Colonic mucosa (tissue), 4 donors: ENCODE results near the gene UBE2R2. TPM values are rescaled to one million over a fixed set of nuclear protein-coding genes. Genes with fewer than 3 reads are reported as not detected.
A peak's percentile ranks its signal among the peaks of the same experiment; 100 is the strongest.

Experiments
- DNase-seq: peaks from one replicate; pipeline ENCODE4 v3.0.0-alpha.2; 2020
- H3K27ac ChIP-seq: fragments of 200-600 bp; one replicate; pipeline ENCODE4 v1.8.0; 2021
- H3K27me3 ChIP-seq: fragments of 200-600 bp; one replicate; pipeline ENCODE4 v1.8.0; 2021
- H3K36me3 ChIP-seq: fragments of 200-600 bp; one replicate; pipeline ENCODE4 v1.8.0; 2021
- H3K4me1 ChIP-seq: fragments of 200-600 bp; one replicate; pipeline ENCODE4 v1.8.0; 2021; ENCODE audit warnings: mild to moderate bottlenecking
- H3K4me3 ChIP-seq: fragments of 200-600 bp; one replicate; pipeline ENCODE4 v1.8.0; 2021
- H3K9ac ChIP-seq, 2 donors: one replicate each; pipeline ENCODE4 v1.7.0; 2013; ENCODE audit warnings: control low read depth in 2 of 2, low read depth in 2 of 2, low read length in 2 of 2
- H3K9me3 ChIP-seq: fragments of 200-600 bp; one replicate; pipeline ENCODE4 v1.8.0; 2021
- intact Hi-C: fragments of 100-400 bp; cut with DNase I; formaldehyde crosslinking; loops from one replicate; pipeline ENCODE4 v1.14.1; 2022
- total RNA-seq, 2 donors: library from RNA; stranded (reverse); fragmentation: NEBNext Ultra II Directional in 1 of 2; extraction: Animal tissue kit (Norgen Biotek cat#: 25700) in 1 of 2; gene quantifications; one replicate each; pipeline ENCODE4 v1.2.1, GENCODE V29; 2021
- TF ChIP-seq, protein P1 (sequence below): fragments of 200-600 bp; IDR thresholded peaks from one replicate; pipeline ENCODE4 v1.8.0; 2022; ENCODE audit warnings: antibody characterized with exemption, mild to moderate bottlenecking
- donor health status: healthy.
- donor health status: DM: no; HTN: no; CAD: no.
- donor health status: DM: no; HTN: no; CAD: no.

Gene UBE2R2
- total RNA-seq, 2 donors from 2014 or later: 31.4 to 46.0 TPM

- Histone ChIP-seq H3K4me3 (no peak overlapping the region), H3K27ac (no peak overlapping the region), H3K27me3 (no peaks in the 10 kb centered on the region), H3K9me3 (no peaks in the 10 kb centered on the region), H3K9ac (no peak overlapping the region), H3K4me1 (no peaks in the 10 kb centered on the region), H3K36me3 (peaks cover 19% of the 10 kb centered on the region)
- TF ChIP-seq, protein P1, sequence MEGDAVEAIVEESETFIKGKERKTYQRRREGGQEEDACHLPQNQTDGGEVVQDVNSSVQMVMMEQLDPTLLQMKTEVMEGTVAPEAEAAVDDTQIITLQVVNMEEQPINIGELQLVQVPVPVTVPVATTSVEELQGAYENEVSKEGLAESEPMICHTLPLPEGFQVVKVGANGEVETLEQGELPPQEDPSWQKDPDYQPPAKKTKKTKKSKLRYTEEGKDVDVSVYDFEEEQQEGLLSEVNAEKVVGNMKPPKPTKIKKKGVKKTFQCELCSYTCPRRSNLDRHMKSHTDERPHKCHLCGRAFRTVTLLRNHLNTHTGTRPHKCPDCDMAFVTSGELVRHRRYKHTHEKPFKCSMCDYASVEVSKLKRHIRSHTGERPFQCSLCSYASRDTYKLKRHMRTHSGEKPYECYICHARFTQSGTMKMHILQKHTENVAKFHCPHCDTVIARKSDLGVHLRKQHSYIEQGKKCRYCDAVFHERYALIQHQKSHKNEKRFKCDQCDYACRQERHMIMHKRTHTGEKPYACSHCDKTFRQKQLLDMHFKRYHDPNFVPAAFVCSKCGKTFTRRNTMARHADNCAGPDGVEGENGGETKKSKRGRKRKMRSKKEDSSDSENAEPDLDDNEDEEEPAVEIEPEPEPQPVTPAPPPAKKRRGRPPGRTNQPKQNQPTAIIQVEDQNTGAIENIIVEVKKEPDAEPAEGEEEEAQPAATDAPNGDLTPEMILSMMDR: no peak
- no peak for DNase-seq
- intact Hi-C loops: loop anchor here (5.0 kb wide), 1 partner anchor 148 kb away; no protein-coding TSS in a partner anchor
These were observed 107.2 kb downstream of the UBE2R2 start for GRCh38 chr9:33923998-33924701.

DNA sequence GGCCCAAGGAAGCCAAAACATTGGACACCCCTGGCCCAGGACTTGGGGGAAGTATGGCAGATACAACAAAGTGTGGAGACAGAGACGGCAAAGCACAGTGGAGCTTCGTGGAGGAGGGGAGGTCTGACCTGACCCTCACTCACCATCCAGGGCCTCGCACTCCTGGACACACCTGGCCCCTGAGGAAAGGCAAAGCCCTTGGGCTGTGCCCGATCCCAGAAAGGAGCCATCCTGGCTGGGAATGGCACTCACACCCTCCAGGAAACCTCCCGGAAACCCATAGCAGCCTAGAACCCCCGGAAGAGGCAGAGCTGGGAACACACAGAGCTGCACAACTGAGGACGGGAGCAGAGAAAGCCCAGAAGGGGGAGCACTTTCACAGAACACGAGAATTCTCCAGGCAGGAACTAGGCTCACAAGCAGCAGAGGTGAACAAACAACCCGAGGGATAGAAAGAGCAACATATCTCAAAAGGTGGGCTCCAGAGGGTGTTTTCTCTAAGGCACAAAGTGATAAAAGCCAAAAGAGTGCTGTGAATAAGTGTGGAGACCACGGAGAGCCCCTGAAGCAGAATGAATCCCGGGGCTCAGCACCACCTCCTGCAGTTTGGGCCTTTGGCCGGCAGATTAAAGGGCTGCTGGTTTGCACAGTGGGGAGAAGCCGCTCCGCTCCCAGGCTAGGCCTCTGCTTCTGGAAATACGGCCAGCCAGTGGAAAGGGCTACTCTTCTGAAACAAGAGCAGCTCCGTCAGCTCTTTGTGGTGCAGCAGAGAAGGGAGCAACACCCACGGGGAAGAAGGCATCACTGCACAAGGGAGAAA, 108.2 kb downstream of the UBE2R2 start:
- peaks cover 19% of the 10 kb centered on the region for H3K36me3 ChIP-seq
- intact Hi-C loops: loop anchor here (5.0 kb wide), 1 partner anchor 147 kb away; no protein-coding TSS in a partner anchor

DNA sequence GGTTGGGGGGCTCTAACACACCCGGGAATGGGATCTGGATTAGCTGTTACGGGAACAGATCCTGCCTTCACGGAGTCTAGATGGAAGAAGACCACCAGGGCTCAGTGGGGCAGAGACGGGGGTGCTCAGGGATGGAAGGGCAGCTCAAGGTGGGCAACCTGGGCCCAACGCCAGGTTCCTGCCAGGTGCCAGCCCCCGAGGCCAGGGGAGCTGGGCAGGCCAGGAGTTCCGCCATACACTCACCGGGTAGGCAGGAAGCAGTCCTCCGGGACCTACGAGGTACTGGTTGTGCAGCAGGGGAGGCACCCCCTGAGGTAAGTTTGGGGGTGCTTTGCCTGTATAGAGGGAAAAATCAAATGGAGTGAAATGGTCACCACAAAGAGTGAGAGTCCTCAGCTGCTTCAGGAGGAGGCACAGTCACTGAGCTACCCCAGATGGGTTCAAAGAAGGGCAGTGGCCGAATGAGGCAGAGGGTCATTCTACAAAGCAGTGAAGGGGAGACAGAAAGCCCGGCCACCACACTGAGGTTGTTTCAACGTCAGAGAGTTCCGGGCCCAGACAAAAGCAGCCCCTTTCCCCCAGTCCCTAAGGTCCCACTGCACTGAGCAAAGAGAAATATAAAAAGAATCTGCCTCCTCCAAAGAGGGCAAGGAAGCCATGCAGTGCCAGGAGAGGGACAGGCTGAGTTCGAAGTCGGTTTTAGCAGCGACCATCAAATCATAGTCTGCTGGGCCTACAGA, 110.0 kb downstream of the UBE2R2 start:
- no peak overlapping the region for H3K9ac ChIP-seq
- H3K36me3 ChIP-seq: peaks cover 19% of the 10 kb centered on the region
- H3K27ac ChIP-seq: no peak overlapping the region
- intact Hi-C loops: no loop called here
- TF ChIP-seq, protein P1: no peak
- H3K27me3 ChIP-seq: no peaks in the 10 kb centered on the region
- H3K4me1 ChIP-seq: no peaks in the 10 kb centered on the region
- no peak for DNase-seq
- no peaks in the 10 kb centered on the region for H3K9me3 ChIP-seq
- no peak overlapping the region for H3K4me3 ChIP-seq

More for the DNA sequence above, 108.2 kb downstream of the UBE2R2 start:
- Histone ChIP-seq H3K9me3 (no peaks in the 10 kb centered on the region), H3K4me3 (no peak overlapping the region), H3K27me3 (no peaks in the 10 kb centered on the region), H3K27ac (no peak overlapping the region), H3K4me1 (no peaks in the 10 kb centered on the region), H3K9ac (no peak overlapping the region)
- TF ChIP-seq, protein P1: peak; percentile 46
- DNase-seq: peak; percentile 48

GRCh38 chr9:33927694-33928093, 110.7 kb downstream of the UBE2R2 start:
- Histone ChIP-seq H3K27me3 (no peaks in the 10 kb centered on the region), H3K27ac (no peak overlapping the region), H3K9ac (no peak overlapping the region), H3K4me3 (no peak overlapping the region), H3K36me3 (peaks cover 19% of the 10 kb centered on the region), H3K9me3 (no peaks in the 10 kb centered on the region), H3K4me1 (no peaks in the 10 kb centered on the region)
- no peak for DNase-seq
- TF ChIP-seq, protein P1: no peak
- intact Hi-C loops: no loop called here

GRCh38 chr9:33931326-33931725, 114.4 kb downstream of the UBE2R2 start:
- Histone ChIP-seq H3K36me3 (peaks cover 17% of the 10 kb centered on the region), H3K27me3 (no peaks in the 10 kb centered on the region), H3K27ac (no peak overlapping the region), H3K9ac (no peak overlapping the region), H3K9me3 (no peaks in the 10 kb centered on the region), H3K4me3 (no peak overlapping the region), H3K4me1 (no peaks in the 10 kb centered on the region)
- TF ChIP-seq, protein P1: no peak
- DNase-seq: no peak
- intact Hi-C loops: no loop called here
